K562 (cell line): ENCODE data around the gene C9orf153. TPM values are rescaled to one million over a fixed set of nuclear protein-coding genes. Genes with fewer than 3 reads are reported as not detected.

Experiments
- ATAC-seq: fragments of 200-7000 bp; cut with Tn5 transposase; 3 replicates; pipeline ENCODE4 v1.9.1; 2020; ENCODE audit warnings: moderate library complexity
- BruUV-seq: library from RNA; stranded (reverse); fragments of 400-500 nt; replicated peaks from 2 replicates; lab custom pipeline; 2021; lab: Mats Ljungman, UMichigan
- CTCF ChIA-PET: fragments of 300-600 bp; formaldehyde crosslinking; extraction: SDS; loops from one replicate; lab custom pipeline; 2021; ENCODE audit warnings: low intra/inter-chr PET ratio; lab: Yijun Ruan, JAX
- POLR2A ChIA-PET: fragments of 300-600, 350-650 bp; sonication (Branson Sonifier 250); formaldehyde crosslinking; extraction: SDS; loops from one replicate; lab custom pipeline; 2021; ENCODE audit warnings: antibody characterized with exemption, inconsistent platforms; lab: Yijun Ruan, JAX
- DNase-seq, 4 experiments: peaks; one replicate each; pipeline versions ENCODE4 v3.0.0 to v3.0.0-alpha.2; 2011 to 2018; ENCODE audit warnings: low spot score in 3 of 4, mixed read lengths in 3 of 4; ENCODE audit errors: extremely low read depth in 1 of 4
- FAIRE-seq: peaks from 2 replicates; lab custom pipeline; 2011; peaks lifted over from hg19 to GRCh38; lab: Jason Lieb, UNC
- H2AFZ ChIP-seq: 2 replicates; pipeline ENCODE4 v1.6.0; 2011; ENCODE audit warnings: low read depth, low read length, control low read depth, inconsistent platforms
- H3K27ac ChIP-seq: fragments of 200-600 bp; 3 replicates; pipeline ENCODE4 v1.8.0; 2011; ENCODE audit warnings: low read depth, mild to moderate bottlenecking, control low read depth, inconsistent platforms, low read length, moderate library complexity, mixed read lengths; ENCODE audit errors: extremely low read depth
- H3K27me3 ChIP-seq, 2 experiments: fragments of 300-600 bp in 1 of 2; 2 replicates in 1 of 2; 3 replicates in 1 of 2; pipeline versions ENCODE4 v1.6.0 to v1.8.0; 2011; ENCODE audit warnings: inconsistent platforms in 2 of 2, low read length in 2 of 2, mild to moderate bottlenecking in 1 of 2, mixed read lengths in 1 of 2, moderate library complexity in 1 of 2; ENCODE audit not compliant: control insufficient read depth in 2 of 2, insufficient read depth in 2 of 2
- H3K36me3 ChIP-seq: fragments of 300-600 bp; 3 replicates; pipeline ENCODE4 v1.8.0; 2011; ENCODE audit warnings: mild to moderate bottlenecking, low read length, inconsistent platforms; ENCODE audit not compliant: control insufficient read depth, insufficient read depth
- H3K4me1 ChIP-seq, 2 experiments: fragments of 200-600 bp in 1 of 2; replicated peaks in 1 of 2; 2 replicates in 1 of 2; 3 replicates in 1 of 2; pipeline versions ENCODE4 v1.5.1 to v1.8.0; 2011; ENCODE audit warnings: inconsistent platforms in 2 of 2, low read length in 2 of 2, mild to moderate bottlenecking in 1 of 2, mixed read lengths in 1 of 2, moderate library complexity in 1 of 2; ENCODE audit not compliant: control insufficient read depth in 2 of 2, insufficient read depth in 2 of 2
- H3K4me2 ChIP-seq: 2 replicates; pipeline ENCODE4 v1.6.1; 2011; ENCODE audit warnings: low read length, control low read depth, inconsistent platforms, mixed read lengths; ENCODE audit not compliant: insufficient read depth
- H3K4me3 ChIP-seq: fragments of 200-600 bp; sonication (generic), shearing (Covaris generic); 2 replicates; pipeline ENCODE4 v1.5.1; 2016; ENCODE audit warnings: control low read depth, inconsistent platforms
- H3K79me2 ChIP-seq: fragments of 200-600 bp; 3 replicates; pipeline ENCODE4 v1.8.0; 2011; ENCODE audit warnings: low read length, inconsistent platforms; ENCODE audit not compliant: control insufficient read depth, insufficient read depth
- H3K9ac ChIP-seq, 2 experiments: 2 replicates each; pipeline versions ENCODE4 v1.6.0 to v1.6.1; 2011; ENCODE audit warnings: low read depth in 2 of 2, low read length in 2 of 2, control low read depth in 1 of 2, inconsistent platforms in 1 of 2, mild to moderate bottlenecking in 1 of 2, mixed read lengths in 1 of 2; ENCODE audit not compliant: insufficient read depth in 1 of 2
- H3K9me1 ChIP-seq: one replicate; pipeline ENCODE4 v1.6.0; 2011; ENCODE audit warnings: inconsistent platforms, mild to moderate bottlenecking, low read length, moderate library complexity; ENCODE audit not compliant: control insufficient read depth, insufficient read depth
- H3K9me3 ChIP-seq: replicated peaks from 2 replicates; pipeline ENCODE4 v1.5.1; 2011; ENCODE audit warnings: low read depth, low read length, inconsistent platforms; ENCODE audit not compliant: control insufficient read depth, insufficient read depth
- H4K20me1 ChIP-seq: replicated peaks from 2 replicates; pipeline ENCODE4 v1.6.1; 2011; ENCODE audit warnings: low read length, inconsistent platforms, mixed read lengths; ENCODE audit not compliant: control insufficient read depth, insufficient read depth
- KDM5B ChIP-seq: fragments of 200-600 bp; sonication (generic); IDR thresholded peaks from 2 replicates; pipeline ENCODE4 v1.6.1; 2012; ENCODE audit warnings: low read depth, mild to moderate bottlenecking, moderate library complexity, low read length, control low read depth, inconsistent platforms; ENCODE audit not compliant: insufficient replicate concordance
- NCOA6 ChIP-seq: fragments of 450-650 bp; IDR thresholded peaks from 2 replicates; pipeline ENCODE4 v1.6.1; 2017; ENCODE audit warnings: mild to moderate bottlenecking
- PKNOX1 ChIP-seq: fragments of 450-650 bp; IDR thresholded peaks from 2 replicates; pipeline ENCODE4 v1.6.1; 2016
- PPARD ChIP-seq: fragments of 250-450 bp; sonication (Bioruptor Pico); IDR thresholded peaks from 2 replicates; pipeline ENCODE4 v1.8.0; 2022; ENCODE audit warnings: inconsistent platforms, mild to moderate bottlenecking, moderate library complexity
- UBTF ChIP-seq, 2 experiments: IDR thresholded peaks; 2 replicates each; pipeline ENCODE4 v1.6.1; 2012; ENCODE audit warnings: improper control_type of control experiment in 2 of 2, low read depth in 2 of 2, low read length in 2 of 2, borderline replicate concordance in 1 of 2
- ZHX1 ChIP-seq: fragments of 150-350 bp; conservative IDR thresholded peaks from 2 replicates; pipeline ENCODE4 v1.6.1; 2014; ENCODE audit warnings: low read length
- WGBS: fragments of 100-300 bp; shearing (Covaris generic); methylation state at CpG from one replicate; pipeline ENCODE4 v1.1.6; 2016; ENCODE audit warnings: low coverage, mixed read lengths; ENCODE audit not compliant: insufficient coverage; ENCODE audit errors: missing lambda C conversion rate; 5-methylcytosine and 5-hydroxymethylcytosine counted together
- in situ Hi-C: fragments of 300-500 bp; cut with MboI; formaldehyde crosslinking; loops from 4 replicates; pipeline ENCODE4 v1.15.0; 2018; ENCODE audit warnings: inconsistent platforms, mixed read lengths
- intact Hi-C: fragments of 100-400 bp; cut with micrococcal nuclease; formaldehyde crosslinking; loops from 2 replicates; pipeline ENCODE4 v1.14.2; 2022
- polyA plus RNA-seq, 8 experiments: library from polyadenylated mRNA; depleted of rRNA in 4 of 8; stranded (reverse) in 5 of 8; unstranded in 3 of 8; fragments of >200 nt; fragmentation: Nextera tagmentation in 2 of 8; fragmentation: Illumina TruSeq in 1 of 8; extraction: Ambion mirVana in 2 of 8; extraction: Trizol in 1 of 8; gene quantifications; 2 replicates each; pipeline versions ENCODE4 v1.2.1 to v1.2.3, GENCODE V29; 2011 to 2014; ENCODE audit warnings: inconsistent platforms in 1 of 8, missing spikeins in 1 of 8
- total RNA-seq, 7 experiments: library from RNA; depleted of rRNA in 6 of 7; stranded (reverse); fragments of >200 nt in 6 of 7; fragmentation: Illumina TruSeq in 2 of 7; extraction: Trizol in 2 of 7; gene quantifications; 2 replicates each; pipeline versions ENCODE4 v1.2.1 to v1.2.3, GENCODE V29; 2011 to 2021; ENCODE audit warnings: low replicate concordance in 1 of 7

The C9orf153 gene
- total and polyA plus RNA-seq, 9 of the 15 experiments (the other 6 are each of a cell fraction or from before 2014, with no cell fraction given), result 0.07 to 1.2 (median 0.11) TPM; not detected in 5

- Histone ChIP-seq H3K9me3 (no peaks in the 10 kb centered on the region), H3K36me3 (no peaks in the 10 kb centered on the region), H3K4me3 (no peak overlapping the region), H3K27me3 (no peaks in the 10 kb centered on the region), H3K9ac (no peak overlapping the region), H4K20me1 (no peaks in the 10 kb centered on the region), H2AFZ (no peak overlapping the region), H3K9me1 (no peaks in the 10 kb centered on the region), H3K79me2 (no peaks in the 10 kb centered on the region), H3K4me2 (no peak overlapping the region), H3K27ac (no peak overlapping the region), H3K4me1 (no peaks in the 10 kb centered on the region)
- BruUV-seq, result no TSS peak
- ATAC-seq (no peak), DNase-seq (no peak), FAIRE-seq (no peak)
- ChIA-PET POLR2A (no interaction called here), CTCF (no interaction called here)
- in situ Hi-C loops (no loop called here), intact Hi-C loops (no loop called here)
- no peak for TF ChIP-seq PKNOX1
- TF ChIP-seq KDM5B, result no peak
- no peak for TF ChIP-seq UBTF (IDR thresholded peaks at IDR 0.05; ENCODE audit: borderline replicate concordance in 1 of 2, low read depth in 2 of 2, low read length in 2 of 2)
- no peak for TF ChIP-seq NCOA6
- no peak for TF ChIP-seq PPARD (CRISPR knock-in tag)
- no peak for TF ChIP-seq ZHX1
- 0% methylated on average over 2 of the region's 2 CpGs for WGBS
Measured at GRCh38 chr9:86186696-86187095, 72.8 kb downstream of the C9orf153 start.
